Suprapubic skin (tissue), 3 donors: ENCODE data around the gene DENND2A.

Experiments used
- EP300 ChIP-seq: sonication (generic); formaldehyde crosslinking; IDR thresholded peaks from one replicate; pipeline ENCODE4 v1.6.1; 2017; ENCODE audit warnings: antibody characterized with exemption
- TF ChIP-seq, protein P1 (sequence below), 2 donors: fragments of 200-600 bp in 1 of 2; fragments of 450-650 bp in 1 of 2; sonication (generic) in 1 of 2; IDR thresholded peaks; one replicate each; pipeline ENCODE4 v1.5.1; 2016 to 2019; ENCODE audit warnings: antibody characterized with exemption in 2 of 2, mild to moderate bottlenecking in 1 of 2, moderate library complexity in 1 of 2

DNA sequence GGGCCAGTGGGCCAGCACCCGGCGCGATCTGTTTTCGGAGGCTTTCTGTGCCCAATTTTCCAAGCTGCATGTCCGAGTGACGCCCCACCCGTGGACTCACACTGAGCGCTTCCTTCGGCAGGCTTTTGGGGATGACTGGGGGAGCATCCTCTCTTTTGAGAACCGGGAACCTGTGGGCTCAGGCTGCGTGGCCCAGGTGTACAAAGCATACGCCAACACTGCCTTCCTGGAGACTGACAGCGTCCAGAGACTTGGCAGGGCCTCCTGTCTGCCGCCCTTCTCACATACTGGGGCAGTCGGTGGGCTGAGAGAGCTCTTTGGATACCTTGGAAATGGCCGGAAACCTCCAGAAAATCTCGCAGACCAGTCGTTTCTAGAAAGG is 33.2 kb upstream of the DENND2A start:
- TF ChIP-seq EP300 = no peak
- TF ChIP-seq, protein P1, sequence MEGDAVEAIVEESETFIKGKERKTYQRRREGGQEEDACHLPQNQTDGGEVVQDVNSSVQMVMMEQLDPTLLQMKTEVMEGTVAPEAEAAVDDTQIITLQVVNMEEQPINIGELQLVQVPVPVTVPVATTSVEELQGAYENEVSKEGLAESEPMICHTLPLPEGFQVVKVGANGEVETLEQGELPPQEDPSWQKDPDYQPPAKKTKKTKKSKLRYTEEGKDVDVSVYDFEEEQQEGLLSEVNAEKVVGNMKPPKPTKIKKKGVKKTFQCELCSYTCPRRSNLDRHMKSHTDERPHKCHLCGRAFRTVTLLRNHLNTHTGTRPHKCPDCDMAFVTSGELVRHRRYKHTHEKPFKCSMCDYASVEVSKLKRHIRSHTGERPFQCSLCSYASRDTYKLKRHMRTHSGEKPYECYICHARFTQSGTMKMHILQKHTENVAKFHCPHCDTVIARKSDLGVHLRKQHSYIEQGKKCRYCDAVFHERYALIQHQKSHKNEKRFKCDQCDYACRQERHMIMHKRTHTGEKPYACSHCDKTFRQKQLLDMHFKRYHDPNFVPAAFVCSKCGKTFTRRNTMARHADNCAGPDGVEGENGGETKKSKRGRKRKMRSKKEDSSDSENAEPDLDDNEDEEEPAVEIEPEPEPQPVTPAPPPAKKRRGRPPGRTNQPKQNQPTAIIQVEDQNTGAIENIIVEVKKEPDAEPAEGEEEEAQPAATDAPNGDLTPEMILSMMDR (IDR thresholded peaks at IDR 0.05) = no peak
